Measurements from ENCODE around the gene STAT1. TPM values are rescaled to one million over a fixed set of nuclear protein-coding genes. Genes with fewer than 3 reads are reported as not detected.
"Not testable (repeated sequence)": the region's sequence is repeated elsewhere in the genome, so short reads cannot be mapped to it uniquely, and the experiment has no call there.

Gene STAT1
- total RNA-seq, 3 donors from 2014 or later: 56.5 to 78.6 (median 74.8) TPM

DNA sequence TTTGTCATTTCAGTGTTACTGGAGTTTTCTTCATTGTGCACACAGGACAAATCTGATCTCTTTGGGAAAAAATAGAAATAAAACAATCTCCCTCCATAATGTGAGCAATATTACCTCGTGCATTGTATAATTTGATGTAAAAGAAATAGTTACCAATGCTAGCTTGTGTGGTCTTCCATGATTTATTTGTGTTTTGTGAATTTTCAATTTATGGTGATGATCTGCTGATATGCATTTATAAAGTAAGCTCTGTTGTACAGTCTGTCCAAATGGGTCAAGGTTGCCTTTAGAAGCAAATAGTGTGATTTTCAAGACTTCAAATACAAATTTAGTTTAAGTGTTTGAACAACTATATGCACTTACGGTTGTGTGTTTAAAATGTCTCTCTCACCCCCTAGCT, 50.9 kb downstream of the STAT1 start:
- Histone ChIP-seq H3K4me1 (ENCODE audit: low read depth) (no peaks in the 10 kb centered on the region), H3K9me3 (no peaks in the 10 kb centered on the region), H3K4me3 (no peak overlapping the region), H3K36me3 (ENCODE audit: low read depth) (no peaks in the 10 kb centered on the region)
- ATAC-seq: no peak
- DNase-seq: no peak
- TF ChIP-seq, protein P1, sequence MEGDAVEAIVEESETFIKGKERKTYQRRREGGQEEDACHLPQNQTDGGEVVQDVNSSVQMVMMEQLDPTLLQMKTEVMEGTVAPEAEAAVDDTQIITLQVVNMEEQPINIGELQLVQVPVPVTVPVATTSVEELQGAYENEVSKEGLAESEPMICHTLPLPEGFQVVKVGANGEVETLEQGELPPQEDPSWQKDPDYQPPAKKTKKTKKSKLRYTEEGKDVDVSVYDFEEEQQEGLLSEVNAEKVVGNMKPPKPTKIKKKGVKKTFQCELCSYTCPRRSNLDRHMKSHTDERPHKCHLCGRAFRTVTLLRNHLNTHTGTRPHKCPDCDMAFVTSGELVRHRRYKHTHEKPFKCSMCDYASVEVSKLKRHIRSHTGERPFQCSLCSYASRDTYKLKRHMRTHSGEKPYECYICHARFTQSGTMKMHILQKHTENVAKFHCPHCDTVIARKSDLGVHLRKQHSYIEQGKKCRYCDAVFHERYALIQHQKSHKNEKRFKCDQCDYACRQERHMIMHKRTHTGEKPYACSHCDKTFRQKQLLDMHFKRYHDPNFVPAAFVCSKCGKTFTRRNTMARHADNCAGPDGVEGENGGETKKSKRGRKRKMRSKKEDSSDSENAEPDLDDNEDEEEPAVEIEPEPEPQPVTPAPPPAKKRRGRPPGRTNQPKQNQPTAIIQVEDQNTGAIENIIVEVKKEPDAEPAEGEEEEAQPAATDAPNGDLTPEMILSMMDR (IDR thresholded peaks at IDR 0.05): no peak
- intact Hi-C loops (cut with DNase I, micrococcal nuclease): no loop called here

DNA sequence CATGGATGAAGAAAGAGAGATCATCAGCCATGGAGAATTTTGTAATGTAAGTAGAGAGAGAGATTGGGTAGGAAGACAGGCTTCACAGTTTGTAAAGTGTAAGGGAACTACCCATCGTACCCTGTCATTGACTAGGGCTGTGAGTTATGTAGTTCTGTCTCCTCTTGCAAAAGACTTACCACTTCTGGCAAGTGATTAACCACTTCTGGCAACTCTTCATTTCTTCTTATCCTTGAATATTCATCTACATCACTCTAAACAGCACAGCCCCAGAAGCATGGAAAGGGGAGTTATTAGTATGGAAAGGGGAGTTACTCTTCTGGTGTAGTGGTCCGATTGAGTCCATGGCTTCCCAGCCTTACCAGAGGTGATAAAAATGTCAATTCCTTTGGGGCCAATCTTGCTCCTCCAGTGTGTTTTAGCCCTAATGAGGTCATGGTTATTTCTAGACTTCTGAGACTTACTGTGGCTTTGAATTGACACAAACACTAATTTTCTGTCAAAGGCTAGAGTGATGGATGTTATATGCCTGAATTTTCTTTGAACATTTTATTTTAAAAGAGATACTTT, 52.0 kb downstream of the STAT1 start:
- Histone ChIP-seq H3K4me1 (ENCODE audit: low read depth) (no peaks in the 10 kb centered on the region), H3K4me3 (no peak overlapping the region), H3K9me3 (no peaks in the 10 kb centered on the region), H3K36me3 (ENCODE audit: low read depth) (no peaks in the 10 kb centered on the region)
- intact Hi-C loops (cut with DNase I, micrococcal nuclease): no loop called here
- DNase-seq (no peak), ATAC-seq (no peak)
- TF ChIP-seq, protein P1 (IDR thresholded peaks at IDR 0.05): no peak

DNA sequence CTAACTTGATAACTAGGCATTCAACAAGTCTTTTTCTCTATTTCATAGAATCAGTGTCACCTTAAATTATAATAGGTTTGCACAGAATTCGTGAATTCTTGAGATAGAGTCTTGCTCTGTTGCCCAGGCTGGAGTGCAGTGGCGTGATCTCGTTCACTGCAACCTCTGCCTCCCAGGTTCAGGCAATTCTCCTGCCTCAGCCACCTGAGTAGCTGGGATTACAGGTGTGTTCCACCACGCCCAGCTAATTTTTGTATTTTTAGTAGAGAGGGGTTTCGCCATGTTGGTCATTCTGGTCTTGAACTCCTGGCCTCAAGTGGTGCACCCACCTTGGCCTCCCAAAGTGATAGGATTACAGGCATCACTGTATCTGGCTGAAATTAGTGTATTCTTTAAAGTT, 52.9 kb downstream of the STAT1 start:
- intact Hi-C loops (cut with DNase I, micrococcal nuclease); H3K9me3 ChIP-seq; H3K4me1 ChIP-seq (ENCODE audit: low read depth); DNase-seq; H3K36me3 ChIP-seq (ENCODE audit: low read depth); H3K4me3 ChIP-seq; ATAC-seq: not testable (repeated sequence)

DNA sequence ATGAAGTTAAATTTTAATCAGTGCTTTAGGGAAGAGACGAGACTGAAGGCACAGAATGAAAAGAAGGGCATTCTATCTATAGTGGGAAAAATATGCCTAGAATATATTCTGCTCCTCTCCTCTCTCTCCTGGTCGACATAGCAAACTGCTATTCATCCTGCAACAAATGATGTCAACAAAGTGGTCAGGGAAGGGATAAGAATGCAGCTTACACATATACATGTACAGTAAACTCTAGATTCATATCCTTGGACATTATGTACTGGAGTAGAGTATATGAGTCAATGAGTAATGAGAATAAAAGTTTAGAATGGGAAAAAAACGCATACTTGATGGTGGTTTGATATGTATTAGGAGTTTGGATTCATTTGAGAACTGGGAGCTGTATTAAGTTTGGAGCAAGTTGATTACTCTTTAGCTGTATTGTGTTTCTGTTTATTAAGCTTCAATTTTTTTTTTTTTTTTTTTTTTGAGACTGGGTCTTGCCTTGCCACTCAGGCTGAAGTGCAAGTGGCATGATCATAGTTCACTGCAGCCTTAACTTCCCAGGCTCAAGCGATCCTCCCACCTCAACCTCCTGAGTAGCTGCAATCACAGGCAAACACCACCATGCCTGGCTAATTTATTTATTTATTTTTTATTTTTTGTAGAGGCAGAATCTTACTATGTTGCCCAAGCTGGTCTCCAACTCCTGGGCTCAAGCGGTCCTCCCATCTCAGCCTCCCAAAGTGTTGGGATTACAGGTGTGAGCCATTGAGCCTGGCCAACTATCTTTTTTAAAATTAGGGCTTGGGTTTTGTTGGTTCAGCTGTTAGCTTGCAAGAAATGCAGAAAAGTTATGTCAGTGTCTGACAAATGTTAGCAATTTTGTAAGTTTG, 53.8 kb downstream of the STAT1 start:
- intact Hi-C loops (cut with DNase I, micrococcal nuclease): no loop called here
- no peak for ATAC-seq

DNA sequence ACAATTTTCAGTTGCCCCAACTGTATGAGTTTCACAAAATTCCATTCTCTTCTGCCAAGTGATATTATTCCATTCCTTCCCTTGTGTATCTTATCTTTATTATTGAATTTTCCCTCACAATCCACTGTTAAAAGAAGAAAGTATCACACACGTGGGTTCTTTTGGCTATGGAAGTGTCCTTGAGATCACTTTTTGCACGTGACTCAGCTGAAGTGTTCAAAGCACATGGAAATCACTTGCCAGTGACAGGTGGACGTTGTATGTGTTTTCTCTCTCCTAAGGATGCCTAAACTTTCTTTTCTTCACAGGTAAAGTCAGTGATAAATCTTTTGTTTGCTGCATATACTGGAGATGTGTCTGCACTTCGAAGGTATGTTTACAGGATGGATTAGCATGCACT, 60.7 kb downstream of the STAT1 start:
- H3K4me3 ChIP-seq: no peak overlapping the region
- no peaks in the 10 kb centered on the region for H3K36me3 ChIP-seq (ENCODE audit: low read depth)
- peaks cover under 1% of the 10 kb centered on the region for H3K4me1 ChIP-seq (ENCODE audit: low read depth)
- ATAC-seq: no peak
- no peak for DNase-seq
- peaks cover 3% of the 10 kb centered on the region for H3K9me3 ChIP-seq
- intact Hi-C loops (cut with DNase I, micrococcal nuclease): no loop called here
- TF ChIP-seq, protein P1 (IDR thresholded peaks at IDR 0.05): no peak

More for the DNA sequence above, 53.8 kb downstream of the STAT1 start:
- TF ChIP-seq, protein P1 (IDR thresholded peaks at IDR 0.05): no peak
- no peaks in the 10 kb centered on the region for H3K36me3 ChIP-seq (ENCODE audit: low read depth)
- DNase-seq: no peak
- H3K4me3 ChIP-seq: no peak overlapping the region
- H3K9me3 ChIP-seq: peaks cover 3% of the 10 kb centered on the region
- no peaks in the 10 kb centered on the region for H3K4me1 ChIP-seq (ENCODE audit: low read depth)

DNA sequence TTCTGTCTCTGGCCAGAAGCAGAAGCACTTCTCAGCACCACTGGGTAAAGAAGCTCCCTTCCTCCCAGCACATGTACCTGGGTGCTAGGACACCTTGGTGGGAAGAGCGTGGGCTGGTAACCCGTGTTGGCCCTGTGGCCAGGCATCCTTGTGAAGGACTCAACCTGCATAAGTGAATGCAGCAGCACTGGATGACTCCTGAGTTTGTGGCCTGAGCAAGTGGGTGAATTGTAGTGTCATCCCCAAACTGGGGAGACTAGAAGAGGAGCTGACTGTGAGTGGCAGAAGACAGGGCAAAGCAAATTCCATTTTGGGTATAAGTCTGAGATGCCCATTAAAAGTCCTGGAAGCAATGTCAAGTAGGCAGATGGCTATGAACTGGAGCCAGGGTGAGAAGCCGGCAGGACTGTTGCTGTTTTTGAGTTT, 63.4 kb downstream of the STAT1 start:
- Histone ChIP-seq H3K4me1 (ENCODE audit: low read depth) (peaks cover 11% of the 10 kb centered on the region), H3K9me3 (no peaks in the 10 kb centered on the region), H3K4me3 (no peak overlapping the region), H3K36me3 (ENCODE audit: low read depth) (no peaks in the 10 kb centered on the region)
- no peak for ATAC-seq
- TF ChIP-seq, protein P1 (IDR thresholded peaks at IDR 0.05): no peak
- DNase-seq: no peak
- intact Hi-C loops (cut with DNase I, micrococcal nuclease): no loop called here
